Measurements from ENCODE around the gene ECHS1.
A peak's percentile ranks its signal among the peaks of the same experiment; 100 is the strongest.
"Not testable (repeated sequence)": the region's sequence is repeated elsewhere in the genome, so short reads cannot be mapped to it uniquely, and the experiment has no call there.

ECHS1 gene

GRCh38 chr10:133336577-133337369, 36.4 kb downstream of the ECHS1 start, which contains the start of gene CALY:
CALY (minus strand) TSS chr10:133336896; CDS start chr10:133328989, 7,907 bp downstream.
- peak; percentile 84 for DNase-seq

GRCh38 chr10:133336118-133336576, 37.0 kb downstream of the ECHS1 start:
- DNase-seq: no peak

- peak; percentile 62 for DNase-seq
Observed at GRCh38 chr10:133335246-133336117, 37.7 kb downstream of the ECHS1 start.

GRCh38 chr10:133334503-133335245, 38.5 kb downstream of the ECHS1 start:
- DNase-seq: peak; percentile 13

DNA sequence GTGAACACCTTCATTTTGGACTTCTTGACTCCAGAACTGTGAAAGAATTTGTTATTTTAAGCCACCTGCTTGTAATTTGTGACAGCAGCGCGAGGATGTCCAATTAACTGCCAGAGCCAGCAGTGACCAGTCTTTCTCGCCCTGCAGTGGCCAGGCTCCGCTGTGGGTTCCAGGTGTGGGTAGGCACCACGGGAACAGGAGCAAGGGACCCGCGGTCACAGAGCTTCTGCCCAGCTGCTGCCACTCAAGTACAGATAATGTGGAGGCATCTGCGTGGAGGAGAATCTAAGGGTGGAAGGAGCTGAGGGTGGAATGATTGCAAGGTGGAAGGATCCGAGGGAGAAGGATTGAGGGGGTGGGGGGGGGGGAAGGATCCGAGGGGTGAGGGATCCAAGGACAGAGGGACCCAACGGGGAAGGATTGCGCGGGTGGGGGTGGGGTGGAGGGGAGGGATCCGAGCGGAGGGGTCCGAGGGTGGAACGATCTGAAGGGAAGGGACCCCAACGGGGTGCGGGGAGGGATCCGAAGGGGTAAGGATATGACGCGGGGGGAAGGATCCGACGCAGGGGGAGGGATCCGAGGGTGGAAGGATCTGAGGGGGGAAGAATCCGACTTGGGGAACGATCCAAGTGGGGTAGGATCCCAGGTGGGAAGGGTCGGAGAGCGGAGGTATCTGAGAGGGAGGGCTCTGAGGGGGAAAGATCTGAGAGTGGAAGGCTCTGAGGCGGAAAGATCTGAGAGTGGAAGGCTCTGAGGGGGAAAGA, 40.0 kb downstream of the ECHS1 start:
- DNase-seq: no peak

- peak; percentile 75 for DNase-seq
Observed at GRCh38 chr10:133329491-133330202, 43.5 kb downstream of the ECHS1 start.

- no peak for DNase-seq
Observed at GRCh38 chr10:133328358-133329343, 44.5 kb downstream of the ECHS1 start.

GRCh38 chr10:133327651-133328357, 45.4 kb downstream of the ECHS1 start:
- DNase-seq: no peak

- DNase-seq: no peak
Observed at GRCh38 chr10:133326745-133327650, 46.2 kb downstream of the ECHS1 start.

DNA sequence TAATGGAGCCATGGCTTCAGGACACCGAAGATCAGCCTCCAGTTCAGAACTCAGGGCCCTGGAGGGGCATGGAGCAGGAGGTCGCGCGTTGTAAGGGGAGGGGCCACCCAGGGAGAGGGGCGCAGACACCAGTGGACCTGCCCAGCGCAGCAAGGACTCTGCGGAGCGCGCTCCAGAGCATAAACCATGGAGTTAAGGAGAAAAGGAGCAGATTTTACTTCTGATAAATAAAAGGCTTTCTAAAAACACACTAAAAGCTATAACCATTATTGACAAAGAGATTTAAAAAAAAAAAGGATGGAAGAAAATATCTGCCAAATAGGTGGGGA, 47.0 kb downstream of the ECHS1 start:
- no peak for DNase-seq

- DNase-seq: no peak
Observed at GRCh38 chr10:133325440-133326222, 47.5 kb downstream of the ECHS1 start.

DNA sequence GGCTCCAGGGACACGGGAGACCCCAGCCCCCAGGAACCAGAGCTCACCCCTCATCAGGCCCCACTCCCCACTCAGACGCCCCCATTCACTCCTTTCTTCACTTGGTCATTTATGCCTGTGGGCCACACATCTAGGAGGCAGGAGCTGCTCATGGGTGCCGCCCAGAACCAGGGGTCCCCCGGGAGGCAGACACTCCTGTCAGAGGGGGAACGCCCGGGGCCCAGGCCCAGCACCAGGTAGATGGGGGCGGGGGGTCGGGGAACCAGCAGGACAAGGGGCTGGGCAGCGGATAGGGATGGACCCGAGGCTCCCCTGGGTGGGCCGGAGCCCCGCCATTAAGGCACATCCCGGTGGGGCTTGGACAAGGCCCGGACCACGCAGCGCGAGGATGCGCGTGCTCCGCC, 48.3 kb downstream of the ECHS1 start:
- no peak for DNase-seq

DNA sequence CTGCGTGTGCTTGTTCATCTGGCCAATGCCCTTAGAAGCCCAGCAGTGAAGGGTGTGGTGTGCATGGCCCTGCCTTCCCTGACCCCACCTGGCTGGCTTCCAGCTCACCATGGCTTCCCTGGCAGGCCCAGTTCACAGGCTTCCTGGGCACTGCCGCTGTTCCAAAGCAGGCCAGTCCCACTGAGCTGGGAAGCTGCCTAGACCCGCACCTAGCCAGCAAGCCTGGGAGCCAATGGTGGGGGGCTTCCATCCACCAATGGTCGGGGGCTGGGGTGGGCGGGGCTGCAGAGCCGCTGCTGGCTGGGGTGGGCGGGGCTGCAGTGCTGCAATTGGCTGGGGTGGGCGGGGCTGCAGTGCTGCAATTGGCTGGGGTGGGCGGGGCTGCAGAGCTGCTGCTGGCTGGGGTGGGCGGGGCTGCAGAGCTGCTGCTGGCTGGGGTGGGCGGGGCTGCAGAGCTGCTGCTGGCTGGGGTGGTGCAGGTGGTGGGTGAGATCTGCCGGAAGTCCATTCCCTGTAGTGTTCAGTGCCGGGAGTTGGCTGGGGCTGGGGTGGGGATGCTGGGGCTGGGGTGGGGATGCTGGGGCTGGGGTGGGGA, 48.9 kb downstream of the ECHS1 start:
- peak; percentile 51 for DNase-seq

- not testable (repeated sequence) for DNase-seq
Observed at GRCh38 chr10:133322064-133322709, 51.0 kb downstream of the ECHS1 start.

- not testable (repeated sequence) for DNase-seq
Observed at GRCh38 chr10:133320852-133321422, 52.2 kb downstream of the ECHS1 start.

DNA sequence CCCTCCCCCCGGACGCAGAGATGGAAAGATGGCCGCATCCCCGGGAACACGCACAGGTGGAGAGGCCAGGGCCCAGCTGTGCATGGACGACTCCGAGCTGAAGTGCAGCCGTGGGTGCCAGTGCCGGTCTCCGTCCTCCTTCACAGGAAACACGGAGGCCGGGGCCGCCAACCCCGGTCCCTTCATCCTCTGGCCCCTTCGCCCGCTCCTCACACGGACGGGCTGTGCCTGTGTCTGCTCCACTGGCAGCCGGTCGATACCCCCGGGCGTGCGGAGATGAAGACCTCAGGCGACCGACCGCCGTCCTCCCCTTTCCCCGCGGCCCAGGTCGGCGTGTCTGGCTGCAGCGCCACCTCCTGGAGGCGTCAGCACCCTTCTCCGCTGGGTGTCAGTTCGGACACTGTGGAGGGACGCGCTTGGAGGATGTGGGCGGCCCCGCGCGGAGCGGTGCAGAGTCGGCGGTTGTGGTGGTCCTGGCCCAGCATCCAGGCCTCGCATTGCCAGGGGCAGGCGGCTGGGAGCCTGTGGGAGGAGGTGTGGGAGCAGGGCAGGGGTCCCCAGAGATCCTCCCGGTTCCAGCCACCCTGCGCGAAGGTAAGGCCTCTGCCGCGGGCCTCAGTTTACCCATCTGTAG, 54.5 kb downstream of the ECHS1 start:
- peak; percentile 59 for DNase-seq

Data from activated effector memory CD4-positive, alpha-beta T cell treated with Interleukin-2 at 50 U/mL for 16 hours (primary cell).